HG03103 (cell line): ENCODE measurements around the gene RAMACL.
"Not testable (repeated sequence)": the region's sequence is repeated elsewhere in the genome, so short reads cannot be mapped to it uniquely, and the experiment has no call there.

Experiments
- ATAC-seq: cut with Tn5 transposase; IDR thresholded peaks from one replicate; pipeline ENCODE4 v1.9.1; 2021; ENCODE audit warnings: low read depth; ENCODE audit not compliant: unreplicated experiment

RAMACL gene

GRCh38 chr6:166586424-166587156, at the start of gene RAMACL:
RAMACL (minus strand) TSS chr6:166586678; CDS start chr6:166586477, 201 bp downstream.
- peak; percentile 51 for ATAC-seq

DNA sequence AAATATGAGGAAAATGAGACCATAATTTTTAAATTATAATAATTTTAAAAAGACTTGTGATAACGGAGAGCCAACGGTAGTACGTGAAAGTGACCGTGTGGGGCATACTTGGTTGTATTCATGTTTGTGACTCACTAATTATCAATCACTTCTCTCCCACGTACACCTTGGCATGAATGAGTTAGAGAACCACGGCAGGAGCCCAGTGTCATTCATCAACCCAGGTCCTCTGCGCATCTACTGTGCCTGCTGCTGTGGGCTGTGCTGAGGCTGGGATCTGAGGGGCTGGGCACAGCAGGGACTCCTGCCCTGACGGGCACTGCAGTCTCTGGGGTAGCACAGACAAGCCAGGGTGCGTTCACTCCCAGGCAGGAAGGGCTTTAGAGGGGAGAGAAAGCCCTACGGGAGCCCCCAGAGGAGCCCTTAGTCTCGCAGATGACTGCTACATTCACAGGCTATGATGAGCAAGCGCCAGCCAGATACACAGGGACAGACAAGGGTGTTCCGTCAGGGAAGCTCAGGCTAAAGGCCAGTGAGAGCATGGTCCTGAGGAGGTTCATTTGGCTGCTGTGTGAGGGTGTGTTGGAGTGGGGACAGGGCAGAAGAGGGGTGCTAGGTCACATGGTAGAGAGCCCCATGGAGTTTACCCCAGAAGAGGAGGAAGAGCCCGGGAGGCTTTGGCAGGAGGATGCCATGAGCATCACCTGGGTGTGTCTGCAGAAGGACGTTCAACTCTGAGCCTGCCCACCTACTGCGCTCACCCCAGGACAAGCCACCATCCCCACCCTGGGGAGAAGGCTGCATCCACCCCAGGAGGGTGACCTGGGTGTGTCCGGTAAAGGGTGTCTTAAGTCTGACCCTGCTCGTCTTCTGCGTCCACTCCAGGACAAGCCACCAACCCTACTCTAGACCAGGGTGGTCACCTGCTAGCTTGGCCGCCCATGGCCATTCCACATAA, 48.8 kb upstream of the RAMACL start:
- no peak for ATAC-seq

- ATAC-seq = not testable (repeated sequence)
Observed at GRCh38 chr6:166634581-166634980, 48.1 kb upstream of the RAMACL start.

DNA sequence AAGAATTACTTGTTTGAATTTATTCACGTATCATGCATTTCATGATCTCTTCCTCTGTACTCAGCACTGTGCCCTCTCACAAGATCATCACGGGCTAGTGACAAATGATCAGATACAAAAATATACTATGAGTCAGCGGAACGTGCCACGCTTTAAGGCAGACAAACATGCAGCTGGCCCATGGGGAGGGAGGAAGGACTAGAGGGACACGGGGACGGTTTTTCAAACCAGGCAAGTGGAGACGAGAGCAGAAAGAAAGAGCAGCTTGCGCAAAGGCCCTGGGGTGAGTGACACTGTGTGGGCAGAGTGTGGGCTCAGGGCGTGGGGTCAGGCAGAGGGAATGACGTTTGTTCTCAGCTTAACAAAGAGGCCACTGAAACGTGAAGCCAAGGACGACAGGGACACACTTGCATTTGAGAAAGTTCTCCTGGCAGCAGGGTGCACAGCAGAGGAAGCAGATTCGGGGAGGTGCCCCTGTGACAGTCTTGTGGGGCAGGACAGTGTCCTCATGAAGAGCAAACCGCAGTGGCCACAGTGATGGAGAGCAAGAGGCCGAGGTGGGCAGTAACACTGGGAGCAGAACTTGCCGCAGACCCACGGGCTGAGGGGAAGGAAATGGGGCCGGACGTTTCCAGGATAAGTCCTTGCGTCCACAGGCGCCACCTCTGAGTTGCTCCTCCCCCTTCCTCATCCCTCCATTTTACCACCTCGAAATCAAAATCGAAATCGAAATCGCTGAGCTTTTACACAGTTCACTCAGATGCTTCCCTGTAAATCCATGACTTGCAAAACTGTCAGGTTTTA, 47.5 kb upstream of the RAMACL start:
- no peak for ATAC-seq

- ATAC-seq = no peak
Observed at GRCh38 chr6:166632731-166633130, 46.3 kb upstream of the RAMACL start.

GRCh38 chr6:166630462-166630861, 44.0 kb upstream of the RAMACL start:
- ATAC-seq = no peak

- ATAC-seq = no peak
Observed at GRCh38 chr6:166629628-166630027, 43.1 kb upstream of the RAMACL start.

DNA sequence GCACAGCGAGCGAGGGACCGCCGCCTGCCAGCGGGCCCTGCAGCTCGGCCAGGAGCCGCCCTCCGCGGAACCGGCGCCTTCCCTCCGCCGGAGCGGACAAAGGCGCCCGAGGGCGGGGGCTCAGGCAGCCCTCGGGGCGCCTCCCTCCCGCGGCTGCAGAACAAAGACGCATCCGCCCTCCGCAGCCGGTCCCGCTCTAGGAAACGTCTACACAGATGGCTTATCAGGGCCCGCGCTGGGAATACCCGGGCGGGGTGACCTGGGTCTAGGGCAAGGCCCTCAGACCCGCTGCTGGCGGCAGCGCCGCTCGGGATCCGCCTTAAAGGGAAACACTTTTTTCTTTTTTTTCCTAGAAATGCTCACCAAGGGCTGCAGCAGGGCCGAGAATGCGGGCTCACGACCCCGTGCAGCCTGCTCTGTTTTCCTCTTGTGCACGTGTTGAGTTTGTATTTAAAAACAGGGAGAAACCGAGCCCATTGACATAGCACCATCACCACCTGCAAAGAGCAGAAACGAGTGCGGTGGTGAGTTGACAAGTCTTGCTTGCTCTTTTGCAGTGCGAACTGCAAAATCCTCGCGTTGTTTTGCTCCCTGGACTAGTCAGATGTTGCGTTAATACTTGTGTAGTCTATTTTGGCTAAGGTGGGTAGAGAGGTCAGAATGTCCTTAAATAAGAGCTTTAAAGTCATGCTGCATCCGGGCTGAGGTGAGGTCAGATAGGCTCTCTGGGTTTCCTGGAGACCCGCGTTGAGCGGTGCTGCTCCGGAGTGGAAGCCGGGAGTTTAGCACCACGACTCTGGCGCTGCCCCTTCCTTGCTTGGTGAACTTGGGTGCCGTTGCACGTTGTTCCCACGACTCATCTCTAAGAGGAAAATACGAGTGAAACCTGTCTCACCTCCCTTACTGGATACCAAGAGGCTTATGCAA, 41.7 kb upstream of the RAMACL start:
- peak; percentile 21 for ATAC-seq

- peak; percentile 86 for ATAC-seq
Observed at GRCh38 chr6:166627033-166627874, 40.8 kb upstream of the RAMACL start, which contains the start of gene RPS6KA2. RPS6KA2 (minus strand) TSS chr6:166627251; CDS start chr6:166627019, 232 bp downstream.

DNA sequence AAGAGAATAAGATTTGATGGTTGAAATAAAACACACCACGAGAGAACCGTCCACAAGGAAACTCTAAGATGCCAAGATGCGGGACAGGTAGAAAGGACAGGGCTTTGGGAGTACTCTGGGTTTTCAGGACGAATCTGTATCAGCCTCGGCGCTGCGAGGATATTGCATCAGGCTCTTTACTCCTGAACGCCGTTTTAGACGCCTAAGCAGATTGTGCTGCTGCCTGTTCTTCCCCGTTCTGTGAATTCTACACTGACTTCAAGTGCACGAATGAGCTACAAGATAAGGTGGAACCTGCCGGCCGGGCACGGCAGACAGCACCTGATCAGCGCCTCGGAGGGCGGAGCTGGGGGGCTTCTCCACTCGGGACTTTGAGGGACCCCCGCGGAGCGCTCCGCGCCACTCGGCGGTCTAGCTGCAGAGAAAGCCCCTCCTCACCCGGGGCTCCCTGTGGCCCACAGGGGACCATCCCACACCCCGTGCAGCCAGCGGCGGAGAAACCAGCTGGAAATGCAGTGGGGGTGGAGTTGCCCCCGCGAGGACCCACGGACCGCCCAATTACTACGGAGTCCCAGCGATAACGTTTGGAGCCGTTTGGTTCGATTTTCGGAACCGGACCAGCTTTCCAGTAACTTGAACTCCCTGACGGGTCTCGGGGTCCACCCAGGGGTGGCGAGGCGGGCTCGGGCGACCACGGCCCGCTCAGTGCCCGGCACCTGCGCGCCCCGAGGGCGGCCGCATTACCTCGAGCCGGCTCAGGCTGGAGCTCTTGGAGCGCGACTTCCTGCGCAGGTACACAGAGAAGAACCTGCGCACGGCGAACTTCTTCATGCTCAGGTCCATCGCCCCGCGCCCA, 39.9 kb upstream of the RAMACL start:
- ATAC-seq = no peak

DNA sequence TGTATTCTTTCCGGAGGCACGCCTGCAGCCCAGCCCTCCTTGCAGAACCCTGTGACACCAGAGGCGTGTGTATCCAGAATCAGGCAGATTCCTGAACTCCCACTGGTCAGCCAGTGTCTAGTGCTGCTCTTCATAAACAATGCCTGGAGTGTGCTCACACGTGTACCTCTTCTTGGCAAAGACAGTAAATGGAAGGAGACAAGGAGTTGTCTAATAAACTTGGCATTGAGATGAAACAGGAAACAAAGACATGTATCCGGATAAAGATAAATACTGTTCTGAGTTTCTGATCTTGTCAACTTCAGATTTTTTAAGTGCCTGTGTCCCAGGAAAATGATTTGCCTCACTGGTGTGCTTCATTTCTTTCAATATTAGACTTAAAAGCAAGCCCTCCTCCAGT, 38.9 kb upstream of the RAMACL start:
- no peak for ATAC-seq

DNA sequence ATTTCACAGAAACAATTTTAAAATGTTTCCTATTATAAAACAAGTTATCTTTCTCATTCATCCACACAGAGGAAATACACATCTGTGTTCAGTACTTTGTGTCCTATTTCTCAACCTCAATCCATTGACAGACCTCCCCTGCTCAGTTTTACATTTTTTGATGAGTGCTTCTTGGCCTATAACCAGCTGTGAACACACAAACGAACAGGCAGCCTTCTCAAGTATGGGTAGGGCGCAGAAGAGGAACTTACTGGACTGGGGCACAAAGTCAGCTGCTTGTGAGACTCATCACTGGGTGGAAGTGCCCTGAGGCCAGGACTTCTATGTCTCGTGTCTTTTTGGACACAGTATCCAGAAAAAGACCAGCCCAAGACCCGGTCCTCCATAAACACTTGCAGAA, 37.8 kb upstream of the RAMACL start:
- no peak for ATAC-seq

GRCh38 chr6:166623318-166623717, 36.8 kb upstream of the RAMACL start:
- no peak for ATAC-seq

- no peak for ATAC-seq
Observed at GRCh38 chr6:166621114-166621540, 34.6 kb upstream of the RAMACL start.

GRCh38 chr6:166620478-166621113, 34.1 kb upstream of the RAMACL start:
- no peak for ATAC-seq

DNA sequence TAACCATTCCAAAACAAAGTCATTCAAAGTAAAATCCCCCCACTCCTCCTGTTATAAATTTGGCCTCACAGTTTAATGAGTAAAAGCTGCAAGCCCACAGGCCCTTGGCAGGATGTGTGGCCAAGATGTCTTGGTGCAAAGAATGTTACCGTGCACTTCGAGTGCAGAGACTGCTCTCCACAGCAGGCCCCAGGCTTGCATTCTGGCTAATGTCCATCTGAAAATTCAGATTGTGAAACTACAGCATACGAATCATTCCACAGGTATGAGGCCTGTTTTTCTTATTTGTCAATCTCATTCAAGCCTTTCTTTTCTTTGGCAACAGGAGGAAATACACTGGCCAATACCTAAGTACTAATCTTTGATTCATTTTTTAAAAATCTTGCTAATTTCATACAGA, 33.4 kb upstream of the RAMACL start:
- no peak for ATAC-seq
